ENCODE data around the gene EXOC3L4. TPM values are rescaled to one million over a fixed set of nuclear protein-coding genes. Genes with fewer than 3 reads are reported as not detected.

EXOC3L4 gene
- total RNA-seq, 4 donors from 2014 or later: 0.22 to 0.68 TPM; not detected in 2

DNA sequence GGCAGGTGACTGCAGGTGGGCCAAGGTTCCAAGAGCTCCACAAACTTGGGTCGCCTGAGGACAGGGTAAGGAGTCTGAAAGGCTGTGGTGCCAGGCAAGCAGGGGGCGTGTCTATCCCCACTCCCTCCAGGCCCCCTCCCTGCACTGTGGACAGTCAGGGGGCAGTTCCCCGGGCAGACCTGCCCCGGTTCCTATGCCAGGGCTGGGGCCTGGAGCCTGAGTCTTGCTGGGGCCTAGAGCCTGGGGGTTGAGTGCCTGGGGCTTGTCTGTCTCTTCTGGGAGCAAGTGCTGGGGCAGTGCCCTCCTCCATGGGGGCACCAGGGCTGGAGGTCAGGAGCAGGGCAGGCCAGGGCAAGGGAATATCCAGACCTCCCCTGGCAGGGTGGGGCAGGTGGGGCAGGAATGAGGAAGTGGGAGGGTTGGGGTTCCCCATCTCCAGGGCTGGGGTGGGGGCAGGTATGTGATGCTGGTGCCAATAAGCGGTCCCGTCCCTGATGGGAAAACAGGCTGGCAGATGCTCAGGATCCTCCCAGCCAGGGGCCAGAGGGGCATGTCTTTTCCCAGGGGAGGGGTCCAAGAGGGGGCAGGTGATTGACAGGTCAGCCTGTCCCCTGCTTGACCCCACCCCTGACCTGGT is 16.8 kb downstream of the EXOC3L4 start:
- TF ChIP-seq, protein P1, sequence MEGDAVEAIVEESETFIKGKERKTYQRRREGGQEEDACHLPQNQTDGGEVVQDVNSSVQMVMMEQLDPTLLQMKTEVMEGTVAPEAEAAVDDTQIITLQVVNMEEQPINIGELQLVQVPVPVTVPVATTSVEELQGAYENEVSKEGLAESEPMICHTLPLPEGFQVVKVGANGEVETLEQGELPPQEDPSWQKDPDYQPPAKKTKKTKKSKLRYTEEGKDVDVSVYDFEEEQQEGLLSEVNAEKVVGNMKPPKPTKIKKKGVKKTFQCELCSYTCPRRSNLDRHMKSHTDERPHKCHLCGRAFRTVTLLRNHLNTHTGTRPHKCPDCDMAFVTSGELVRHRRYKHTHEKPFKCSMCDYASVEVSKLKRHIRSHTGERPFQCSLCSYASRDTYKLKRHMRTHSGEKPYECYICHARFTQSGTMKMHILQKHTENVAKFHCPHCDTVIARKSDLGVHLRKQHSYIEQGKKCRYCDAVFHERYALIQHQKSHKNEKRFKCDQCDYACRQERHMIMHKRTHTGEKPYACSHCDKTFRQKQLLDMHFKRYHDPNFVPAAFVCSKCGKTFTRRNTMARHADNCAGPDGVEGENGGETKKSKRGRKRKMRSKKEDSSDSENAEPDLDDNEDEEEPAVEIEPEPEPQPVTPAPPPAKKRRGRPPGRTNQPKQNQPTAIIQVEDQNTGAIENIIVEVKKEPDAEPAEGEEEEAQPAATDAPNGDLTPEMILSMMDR (IDR thresholded peaks at IDR 0.05; ENCODE audit: low read depth): no peak

DNA sequence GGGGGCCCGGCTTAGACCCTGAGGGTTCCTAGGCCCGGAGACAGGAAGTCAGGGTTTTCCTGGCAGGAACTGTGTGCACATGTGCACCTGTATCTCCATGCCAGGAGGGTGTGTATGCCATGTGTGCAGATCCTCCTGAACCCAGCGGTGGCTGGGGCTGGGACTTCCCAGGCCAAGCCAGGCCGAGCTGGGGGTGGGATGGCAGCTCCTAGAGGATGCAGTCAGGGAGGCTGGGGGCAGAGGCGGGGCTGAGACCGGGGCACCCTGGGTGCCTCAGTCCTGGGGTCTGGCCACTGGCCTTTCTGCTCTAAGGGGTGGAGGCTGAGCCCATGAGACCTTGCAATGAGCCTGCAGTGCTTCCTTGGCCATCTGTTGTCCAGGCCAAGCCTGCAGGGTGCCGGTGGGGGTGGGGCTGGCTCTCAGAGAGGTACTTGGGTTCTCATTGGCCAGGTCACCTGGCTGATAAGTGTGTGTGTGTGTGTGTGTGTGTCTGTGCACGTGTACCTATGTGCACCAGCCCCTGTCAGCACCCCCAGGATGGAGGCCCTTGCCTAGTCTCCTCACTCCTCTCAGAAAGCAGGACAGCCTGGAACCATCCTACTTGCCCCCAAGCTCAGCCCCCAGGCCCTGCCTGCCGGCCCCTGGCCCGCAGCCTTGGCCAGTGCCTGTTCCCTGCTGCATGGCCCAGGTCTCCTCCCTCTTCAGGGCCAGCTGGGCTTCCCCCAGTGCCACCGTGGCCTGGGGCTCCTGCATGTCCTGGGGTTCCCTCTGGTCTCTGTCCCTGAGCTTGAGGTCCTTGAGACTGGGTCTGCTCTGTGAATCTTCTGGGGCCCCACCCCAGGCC is 18.1 kb downstream of the EXOC3L4 start:
- TF ChIP-seq, protein P1 (IDR thresholded peaks at IDR 0.05; ENCODE audit: low read depth): no peak

DNA sequence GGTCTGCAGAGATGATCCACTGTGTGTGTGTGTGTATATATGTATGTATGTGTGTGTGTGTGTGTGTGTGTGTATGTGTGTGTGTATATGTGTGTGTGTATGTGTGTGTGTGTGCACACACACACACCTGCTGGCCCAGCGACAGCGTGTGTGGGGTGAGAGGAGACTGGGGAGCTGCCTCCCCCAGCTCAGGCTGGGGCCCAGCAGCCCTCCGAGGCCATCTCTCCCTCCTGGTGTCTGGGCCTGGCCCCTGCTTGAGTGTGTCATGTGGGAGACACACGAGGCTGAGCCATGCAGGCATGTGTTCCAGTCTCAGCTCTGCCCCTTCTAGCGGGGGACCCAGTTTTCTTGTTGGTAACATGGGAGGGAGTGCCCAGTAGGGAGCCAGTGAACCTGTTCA is 18.8 kb downstream of the EXOC3L4 start:
- TF ChIP-seq, protein P1 (IDR thresholded peaks at IDR 0.05; ENCODE audit: low read depth): no peak

DNA sequence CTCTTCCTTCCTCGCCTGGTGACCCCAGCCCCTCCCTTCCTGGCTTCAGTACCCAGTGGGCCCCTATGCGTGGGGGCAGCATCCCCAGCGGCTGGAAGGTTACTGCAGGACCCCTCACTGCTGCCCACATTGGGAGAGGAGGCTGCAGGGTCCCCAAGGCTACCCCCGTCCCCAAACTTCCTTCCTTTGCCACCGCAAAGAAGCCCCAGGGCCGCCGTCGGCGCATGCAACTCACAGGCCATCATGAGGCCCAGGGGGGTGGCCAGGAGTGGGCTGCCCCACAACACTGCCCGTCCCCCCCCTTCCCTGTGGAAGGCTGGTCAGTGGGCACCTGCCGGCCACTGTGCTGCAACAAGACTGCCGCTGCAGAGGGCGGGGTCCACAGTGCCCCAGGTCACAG is 19.2 kb downstream of the EXOC3L4 start:
- TF ChIP-seq, protein P1 (IDR thresholded peaks at IDR 0.05; ENCODE audit: low read depth): no peak

DNA sequence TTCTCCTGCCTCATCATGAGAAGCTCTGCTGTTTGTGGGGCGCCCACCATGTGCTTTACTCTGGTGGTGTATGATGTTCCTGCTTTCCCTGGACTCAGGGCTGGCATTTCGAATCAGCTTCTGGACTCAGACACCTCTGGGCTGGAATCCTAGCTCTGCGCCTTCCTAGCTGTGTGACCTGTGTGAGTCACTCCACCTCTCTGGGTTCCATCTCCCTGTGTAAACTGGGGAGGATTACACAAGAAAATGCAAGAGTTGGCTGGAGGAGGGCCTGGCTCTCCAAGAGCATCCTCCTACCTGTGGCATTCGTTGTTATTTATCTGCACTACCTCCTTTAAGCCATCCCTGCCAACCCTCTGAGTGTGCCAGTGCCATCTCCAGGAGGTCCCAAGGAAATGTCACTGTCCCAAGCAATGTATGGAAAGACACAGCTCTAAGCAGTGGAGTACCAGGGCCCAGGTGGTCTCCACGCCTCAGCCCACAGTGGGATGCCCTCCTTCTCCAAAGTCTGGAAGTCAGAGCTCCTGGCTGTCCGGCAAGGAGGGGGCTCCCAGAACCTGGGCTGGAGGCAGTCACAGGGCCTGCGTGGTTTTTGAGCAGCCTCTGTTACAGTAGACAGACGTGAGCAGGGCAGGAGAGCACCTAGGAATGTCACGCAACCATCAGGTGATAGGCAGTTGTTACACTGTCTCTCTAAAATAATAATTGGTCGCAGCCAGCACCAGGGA is 21.5 kb downstream of the EXOC3L4 start:
- TF ChIP-seq, protein P1 (IDR thresholded peaks at IDR 0.05; ENCODE audit: low read depth): no peak

DNA sequence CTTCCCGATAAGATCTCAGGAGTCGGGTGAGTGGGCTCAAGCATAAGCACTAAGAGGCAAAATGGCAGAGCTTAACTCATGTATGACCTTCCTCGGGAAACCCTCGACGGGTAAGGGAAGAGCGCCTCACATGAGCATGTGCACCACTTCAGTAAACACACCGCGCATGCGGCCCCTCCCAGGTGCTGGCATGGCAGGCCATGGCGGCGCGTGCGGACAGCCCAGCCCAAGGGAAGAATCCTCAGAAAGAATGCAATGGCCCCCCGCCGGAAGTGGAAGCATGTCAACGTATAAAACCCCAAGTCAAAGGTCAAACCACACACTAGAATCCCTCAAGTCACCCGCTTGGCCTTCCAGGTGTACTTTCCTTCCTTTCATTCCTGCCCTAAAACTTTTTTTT is 22.1 kb downstream of the EXOC3L4 start:
- TF ChIP-seq, protein P1 (IDR thresholded peaks at IDR 0.05; ENCODE audit: low read depth): no peak
